ENCODE measurements around the gene SETD2. TPM values are rescaled to one million over a fixed set of nuclear protein-coding genes. Genes with fewer than 3 reads are reported as not detected.

The SETD2 gene
- total and polyA plus RNA-seq, 4 donors = 7.6 to 37.6 (median 19.0) TPM

- Histone ChIP-seq H3K4me3 (ENCODE audit: low read depth in 1 of 3, low read length in 3 of 3) (no peak overlapping the region), H3K4me1 (ENCODE audit: control insufficient read depth in 4 of 4, insufficient read depth in 4 of 4, low read length in 3 of 4) (peaks cover 12 to 41% (median 28%) of the 10 kb centered on the region in 4 donors), H3K27ac (ENCODE audit: low read depth in 1 of 2, low read length in 2 of 2) (no peak overlapping the region), H3K9me3 (ENCODE audit: control insufficient read depth in 4 of 4, low read length in 3 of 4) (no peaks in the 10 kb centered on the region), H3K36me3 (ENCODE audit: control insufficient read depth in 4 of 4, insufficient read depth in 3 of 4, low read depth in 1 of 4, low read length in 3 of 4) (peaks cover 0 to 2% (median 0%) of the 10 kb centered on the region in 4 donors), H3K27me3 (ENCODE audit: control insufficient read depth in 4 of 4, insufficient read depth in 4 of 4, low read length in 3 of 4) (no peaks in the 10 kb centered on the region), H3K9ac (ENCODE audit: low read depth in 1 of 2, low read length in 2 of 2) (no peak overlapping the region)
- DNase-seq (ENCODE audit: low spot score) = no peak
- WGBS = 71% methylated on average over 1 of the region's 1 CpG
- TF ChIP-seq RAD21 (IDR thresholded peaks at IDR 0.05) = no peak
- no peak for TF ChIP-seq ZBTB33 (IDR thresholded peaks at IDR 0.05)
- no peak for TF ChIP-seq RXRA (IDR thresholded peaks at IDR 0.05)
- TF ChIP-seq MAX (IDR thresholded peaks at IDR 0.05) = no peak
- no peak for TF ChIP-seq CTCF (IDR thresholded peaks at IDR 0.05; ENCODE audit: low read depth, low read length, missing input control)
- TF ChIP-seq YY1 (IDR thresholded peaks at IDR 0.05) = no peak
- TF ChIP-seq EGR1 (IDR thresholded peaks at IDR 0.05; ENCODE audit: low read depth in 2 of 2) = no peak
- TF ChIP-seq GABPA (IDR thresholded peaks at IDR 0.05 in 1 of 2, conservative IDR thresholded peaks at IDR 0.05 in 1 of 2) = no peak
- TF ChIP-seq ATF3 (IDR thresholded peaks at IDR 0.05) = no peak
- TF ChIP-seq JUND (IDR thresholded peaks at IDR 0.05) = no peak
- no peak for TF ChIP-seq SP1 (IDR thresholded peaks at IDR 0.05)
- TF ChIP-seq HNF4A (conservative IDR thresholded peaks at IDR 0.05) = no peak
- no peak for TF ChIP-seq FOXA1 (IDR thresholded peaks at IDR 0.05)
- TF ChIP-seq NR2F2 (IDR thresholded peaks at IDR 0.05) = no peak
- no peak for TF ChIP-seq TAF1 (conservative IDR thresholded peaks at IDR 0.05)
- TF ChIP-seq HNF4G (IDR thresholded peaks at IDR 0.05) = no peak
- no peak for TF ChIP-seq FOXA2 (IDR thresholded peaks at IDR 0.05)
These were observed 7.5 kb downstream of the SETD2 start for GRCh38 chr3:47156396-47156795.

- Histone ChIP-seq H3K27ac (ENCODE audit: low read depth in 1 of 2, low read length in 2 of 2) (no peak overlapping the region), H3K27me3 (ENCODE audit: control insufficient read depth in 4 of 4, insufficient read depth in 4 of 4, low read length in 3 of 4) (no peaks in the 10 kb centered on the region), H3K4me3 (ENCODE audit: low read depth in 1 of 3, low read length in 3 of 3) (no peak overlapping the region), H3K9me3 (ENCODE audit: control insufficient read depth in 4 of 4, low read length in 3 of 4) (no peaks in the 10 kb centered on the region), H3K4me1 (ENCODE audit: control insufficient read depth in 4 of 4, insufficient read depth in 4 of 4, low read length in 3 of 4) (peaks cover 16 to 36% (median 26%) of the 10 kb centered on the region in 4 donors), H3K36me3 (ENCODE audit: control insufficient read depth in 4 of 4, insufficient read depth in 3 of 4, low read depth in 1 of 4, low read length in 3 of 4) (peaks cover 0 to 2% (median 0%) of the 10 kb centered on the region in 4 donors), H3K9ac (ENCODE audit: low read depth in 1 of 2, low read length in 2 of 2) (no peak overlapping the region)
- no peak for DNase-seq (ENCODE audit: low spot score)
- TF ChIP-seq TAF1 (conservative IDR thresholded peaks at IDR 0.05) = no peak
- 84% methylated on average over 2 of the region's 2 CpGs for WGBS
These were observed 11.3 kb downstream of the SETD2 start for GRCh38 chr3:47152578-47152977.
